ENCODE results near the gene INPP5A.

DNA sequence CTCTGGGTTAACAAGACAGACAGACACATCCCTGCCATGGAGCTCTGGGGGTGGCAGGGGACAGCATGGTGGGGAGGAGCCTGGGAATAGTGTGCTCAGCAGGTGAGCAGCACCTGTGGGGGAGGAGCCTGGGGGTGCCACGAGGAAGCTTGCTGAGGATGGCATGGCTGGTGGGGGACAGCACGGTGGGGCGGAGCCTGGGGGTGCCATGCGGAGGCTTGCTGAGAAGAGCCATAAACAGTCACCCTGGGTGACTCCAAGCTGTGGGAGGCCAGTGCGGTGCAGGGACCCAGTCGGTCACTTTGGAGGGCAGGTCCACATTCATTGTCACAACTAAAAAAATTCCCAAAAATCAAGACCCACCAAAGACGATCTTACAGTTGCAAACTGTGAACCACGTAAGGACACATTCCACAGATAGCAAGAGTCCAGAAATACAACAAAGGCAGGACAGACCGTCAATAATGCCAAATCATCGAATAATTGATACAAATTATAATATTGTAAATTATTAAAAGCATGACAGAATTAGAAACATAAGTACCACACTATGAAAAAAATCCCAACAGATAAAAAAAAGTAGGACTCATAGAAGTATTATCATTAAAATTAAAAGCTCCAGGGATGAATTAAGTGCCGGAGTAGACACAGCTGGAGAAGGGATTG lies 223.9 kb downstream of the INPP5A start:
- TF ChIP-seq EZH2phosphoT487 (IDR thresholded peaks at IDR 0.05; ENCODE audit: low read depth, severe bottlenecking, unreplicated experiment) (no peak), EZH2 (IDR thresholded peaks at IDR 0.05; ENCODE audit: borderline replicate concordance) (no peak)
- TF ChIP-seq, protein P1, sequence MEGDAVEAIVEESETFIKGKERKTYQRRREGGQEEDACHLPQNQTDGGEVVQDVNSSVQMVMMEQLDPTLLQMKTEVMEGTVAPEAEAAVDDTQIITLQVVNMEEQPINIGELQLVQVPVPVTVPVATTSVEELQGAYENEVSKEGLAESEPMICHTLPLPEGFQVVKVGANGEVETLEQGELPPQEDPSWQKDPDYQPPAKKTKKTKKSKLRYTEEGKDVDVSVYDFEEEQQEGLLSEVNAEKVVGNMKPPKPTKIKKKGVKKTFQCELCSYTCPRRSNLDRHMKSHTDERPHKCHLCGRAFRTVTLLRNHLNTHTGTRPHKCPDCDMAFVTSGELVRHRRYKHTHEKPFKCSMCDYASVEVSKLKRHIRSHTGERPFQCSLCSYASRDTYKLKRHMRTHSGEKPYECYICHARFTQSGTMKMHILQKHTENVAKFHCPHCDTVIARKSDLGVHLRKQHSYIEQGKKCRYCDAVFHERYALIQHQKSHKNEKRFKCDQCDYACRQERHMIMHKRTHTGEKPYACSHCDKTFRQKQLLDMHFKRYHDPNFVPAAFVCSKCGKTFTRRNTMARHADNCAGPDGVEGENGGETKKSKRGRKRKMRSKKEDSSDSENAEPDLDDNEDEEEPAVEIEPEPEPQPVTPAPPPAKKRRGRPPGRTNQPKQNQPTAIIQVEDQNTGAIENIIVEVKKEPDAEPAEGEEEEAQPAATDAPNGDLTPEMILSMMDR (IDR thresholded peaks at IDR 0.05; ENCODE audit: poor library complexity) = no peak
